CD8-positive, alpha-beta memory T cell (primary cell): Measurements from ENCODE around the gene MRPS10. TPM values are rescaled to one million over a fixed set of nuclear protein-coding genes. Genes with fewer than 3 reads are reported as not detected.
A peak's percentile ranks its signal among the peaks of the same experiment; 100 is the strongest.

Experiments used
- CTCF ChIA-PET: fragments of 350-600 bp; sonication (Branson Sonifier 250); formaldehyde crosslinking; loops from one replicate; lab custom pipeline; 2021; ENCODE audit warnings: antibody characterized with exemption; lab: Charles Lee
- POLR2A ChIA-PET: fragments of 350-600 bp; sonication (Branson Sonifier 250); formaldehyde crosslinking; loops from one replicate; lab custom pipeline; 2021; ENCODE audit warnings: antibody characterized with exemption; lab: Charles Lee
- DNase-seq, 5 donors: peaks; one replicate each; pipeline versions ENCODE4 v3.0.0 to v3.0.0-alpha.2; 2020 to 2022; ENCODE audit warnings: mixed read lengths in 1 of 5
- H3K27ac ChIP-seq: one replicate; pipeline ENCODE4 v1.7.0; 2013; ENCODE audit warnings: low read depth, mild to moderate bottlenecking, low read length, moderate library complexity
- H3K27me3 ChIP-seq: 2 replicates; pipeline ENCODE4 v1.7.0; 2013; ENCODE audit warnings: low read length, mild to moderate bottlenecking; ENCODE audit not compliant: insufficient read depth, poor library complexity, severe bottlenecking
- H3K36me3 ChIP-seq: 2 replicates; pipeline ENCODE4 v1.7.0; 2013; ENCODE audit warnings: mild to moderate bottlenecking, low read length, moderate library complexity; ENCODE audit not compliant: insufficient read depth
- H3K4me1 ChIP-seq: 2 replicates; pipeline ENCODE4 v1.7.0; 2013; ENCODE audit warnings: mild to moderate bottlenecking, low read length, moderate library complexity; ENCODE audit not compliant: insufficient read depth
- H3K4me3 ChIP-seq: 2 replicates; pipeline ENCODE4 v1.7.0; 2013; ENCODE audit warnings: mild to moderate bottlenecking, low read length
- H3K9me3 ChIP-seq: 2 replicates; pipeline ENCODE4 v1.7.0; 2013; ENCODE audit warnings: mild to moderate bottlenecking, low read length
- H3K27ac Mint-ChIP-seq, 8 donors: one replicate each; pipeline ENCODE4 v1.8.0; 2020 to 2021; ENCODE audit warnings: mixed read lengths in 8 of 8, mild to moderate bottlenecking in 6 of 8, inconsistent platforms in 3 of 8, moderate library complexity in 3 of 8
- H3K27me3 Mint-ChIP-seq, 2 donors: one replicate each; pipeline ENCODE4 v1.8.0; 2020 to 2021; ENCODE audit warnings: mixed read lengths in 2 of 2, mild to moderate bottlenecking in 1 of 2, moderate library complexity in 1 of 2
- H3K36me3 Mint-ChIP-seq, 3 donors: one replicate each; pipeline ENCODE4 v1.8.0; 2020 to 2021; ENCODE audit warnings: mixed read lengths in 3 of 3, inconsistent platforms in 1 of 3, mild to moderate bottlenecking in 1 of 3
- H3K4me1 Mint-ChIP-seq, 3 donors: one replicate each; pipeline ENCODE4 v1.8.0; 2020 to 2021; ENCODE audit warnings: mixed read lengths in 3 of 3, inconsistent platforms in 1 of 3, mild to moderate bottlenecking in 1 of 3
- H3K4me3 Mint-ChIP-seq, 7 donors: one replicate each; pipeline ENCODE4 v1.8.0; 2020 to 2021; ENCODE audit warnings: mixed read lengths in 7 of 7, mild to moderate bottlenecking in 6 of 7, moderate library complexity in 4 of 7, inconsistent platforms in 2 of 7
- H3K9me3 Mint-ChIP-seq, 5 donors: one replicate each; pipeline ENCODE4 v1.8.0; 2020 to 2022; ENCODE audit warnings: mixed read lengths in 5 of 5, mild to moderate bottlenecking in 3 of 5, moderate library complexity in 2 of 5, inconsistent platforms in 1 of 5
- polyA plus RNA-seq: library from polyadenylated mRNA; unstranded; fragments of 300-500 nt; fragmentation: Illumina TruSeq; gene quantifications from one replicate; pipeline ENCODE4 v1.2.3, GENCODE V29; 2021
- total RNA-seq, 2 experiments: library from RNA; stranded (reverse); gene quantifications; one replicate each; pipeline ENCODE4 v1.2.3, GENCODE V29; 2021

Gene MRPS10
- total and polyA plus RNA-seq, 3 experiments from 2014 or later, result 50.6 to 51.8 (median 51.3) TPM

- POLR2A ChIA-PET, result no interaction called here
- H3K27ac Mint-ChIP-seq, result peak overlapping the region in 3 of 8 donors; percentile 17 to 48 (median 42)
- H3K36me3 ChIP-seq, result peaks cover 19% of the 10 kb centered on the region
- no peak overlapping the region for H3K27ac ChIP-seq
- no peaks in the 10 kb centered on the region for H3K27me3 ChIP-seq
- no peak for DNase-seq
- H3K9me3 Mint-ChIP-seq, result no peaks in the 10 kb centered on the region
- H3K4me1 ChIP-seq, result no peaks in the 10 kb centered on the region
- peaks cover 0 to 5% (median 0%) of the 10 kb centered on the region in 3 donors for H3K4me1 Mint-ChIP-seq
- no peaks in the 10 kb centered on the region for H3K9me3 ChIP-seq
- H3K4me3 ChIP-seq, result no peak overlapping the region
- peaks cover 0 to 2% of the 10 kb centered on the region in 2 donors for H3K27me3 Mint-ChIP-seq
- no peak overlapping the region for H3K4me3 Mint-ChIP-seq
- CTCF ChIA-PET, result no interaction called here
- peaks cover 0 to 52% (median 14%) of the 10 kb centered on the region in 3 donors for H3K36me3 Mint-ChIP-seq
These were observed 9.7 kb upstream of the MRPS10 start for GRCh38 chr6:42227173-42227850.

GRCh38 chr6:42226645-42227143 is 9.0 kb upstream of the MRPS10 start:
- peaks cover 0 to 2% of the 10 kb centered on the region in 2 donors for H3K27me3 Mint-ChIP-seq
- ChIA-PET POLR2A (no interaction called here), CTCF (no interaction called here)
- Histone ChIP-seq H3K36me3 (peaks cover 19% of the 10 kb centered on the region), H3K27me3 (no peaks in the 10 kb centered on the region), H3K9me3 (no peaks in the 10 kb centered on the region), H3K4me3 (no peak overlapping the region), H3K27ac (peak overlapping the region; percentile 7), H3K4me1 (no peaks in the 10 kb centered on the region)
- DNase-seq, result no peak
- peaks cover 0 to 46% (median 12%) of the 10 kb centered on the region in 3 donors for H3K36me3 Mint-ChIP-seq
- peaks cover 0 to 5% (median 0%) of the 10 kb centered on the region in 3 donors for H3K4me1 Mint-ChIP-seq
- H3K4me3 Mint-ChIP-seq, result no peak overlapping the region
- H3K9me3 Mint-ChIP-seq, result no peaks in the 10 kb centered on the region
- peak overlapping the region in 2 of 8 donors; percentile 23 to 86 for H3K27ac Mint-ChIP-seq

GRCh38 chr6:42226161-42226611 is 8.5 kb upstream of the MRPS10 start:
- Histone ChIP-seq H3K4me3 (no peak overlapping the region), H3K27ac (peak overlapping the region; percentile 7), H3K27me3 (no peaks in the 10 kb centered on the region), H3K36me3 (peaks cover 19% of the 10 kb centered on the region), H3K4me1 (no peaks in the 10 kb centered on the region), H3K9me3 (no peaks in the 10 kb centered on the region)
- H3K4me3 Mint-ChIP-seq, result no peak overlapping the region
- peaks cover 0 to 5% (median 0%) of the 10 kb centered on the region in 3 donors for H3K4me1 Mint-ChIP-seq
- POLR2A ChIA-PET, result no interaction called here
- CTCF ChIA-PET, result no interaction called here
- H3K27me3 Mint-ChIP-seq, result peaks cover 0 to 2% of the 10 kb centered on the region in 2 donors
- peak overlapping the region in 2 of 8 donors; percentile 23 to 47 for H3K27ac Mint-ChIP-seq
- H3K9me3 Mint-ChIP-seq, result no peaks in the 10 kb centered on the region
- H3K36me3 Mint-ChIP-seq, result peaks cover 0 to 43% (median 12%) of the 10 kb centered on the region in 3 donors
- DNase-seq, result no peak

- Histone ChIP-seq H3K36me3 (peaks cover 19% of the 10 kb centered on the region), H3K9me3 (no peaks in the 10 kb centered on the region), H3K27me3 (no peaks in the 10 kb centered on the region), H3K27ac (no peak overlapping the region), H3K4me1 (no peaks in the 10 kb centered on the region), H3K4me3 (no peak overlapping the region)
- ChIA-PET POLR2A (no interaction called here), CTCF (interaction anchor here (2.3 kb wide), 1 partner anchor 322 kb away, joined by 6 read pairs; no protein-coding TSS in a partner anchor)
- H3K4me1 Mint-ChIP-seq, result peaks cover 0 to 5% (median 0%) of the 10 kb centered on the region in 3 donors
- peaks cover 0 to 37% (median 12%) of the 10 kb centered on the region in 3 donors for H3K36me3 Mint-ChIP-seq
- no peak overlapping the region for H3K4me3 Mint-ChIP-seq
- no peak for DNase-seq
- peaks cover 0 to 2% of the 10 kb centered on the region in 2 donors for H3K27me3 Mint-ChIP-seq
- H3K9me3 Mint-ChIP-seq, result no peaks in the 10 kb centered on the region
- H3K27ac Mint-ChIP-seq, result peak overlapping the region in 1 of 8 donors; percentile 41
These were observed 7.8 kb upstream of the MRPS10 start for GRCh38 chr6:42225419-42225818.

GRCh38 chr6:42225029-42225339 is 7.3 kb upstream of the MRPS10 start:
- ChIA-PET CTCF (interaction anchor here (2.3 kb wide), 1 partner anchor 323 kb away, joined by 6 read pairs; no protein-coding TSS in a partner anchor), POLR2A (no interaction called here)
- Mint-ChIP-seq H3K9me3 (no peaks in the 10 kb centered on the region), H3K27ac (peak overlapping the region in 2 of 8 donors; percentile 35 to 41), H3K27me3 (peaks cover 0 to 2% of the 10 kb centered on the region in 2 donors), H3K4me3 (no peak overlapping the region), H3K36me3 (peaks cover 0 to 34% (median 10%) of the 10 kb centered on the region in 3 donors), H3K4me1 (peaks cover 0 to 5% (median 0%) of the 10 kb centered on the region in 3 donors)
- no peaks in the 10 kb centered on the region for H3K27me3 ChIP-seq
- H3K9me3 ChIP-seq, result no peaks in the 10 kb centered on the region
- H3K36me3 ChIP-seq, result peaks cover 19% of the 10 kb centered on the region
- no peak overlapping the region for H3K27ac ChIP-seq
- H3K4me1 ChIP-seq, result no peaks in the 10 kb centered on the region
- DNase-seq, result no peak
- no peak overlapping the region for H3K4me3 ChIP-seq

- H3K27me3 ChIP-seq, result no peaks in the 10 kb centered on the region
- H3K36me3 ChIP-seq, result peaks cover 13% of the 10 kb centered on the region
- no peak overlapping the region for H3K4me3 ChIP-seq
- ChIA-PET CTCF (interaction anchor here (2.3 kb wide), 1 partner anchor 323 kb away, joined by 6 read pairs; no protein-coding TSS in a partner anchor), POLR2A (no interaction called here)
- DNase-seq, result no peak
- peak overlapping the region in 3 of 8 donors; percentile 35 to 46 (median 37) for H3K27ac Mint-ChIP-seq
- H3K4me1 ChIP-seq, result no peaks in the 10 kb centered on the region
- peaks cover 0 to 5% (median 0%) of the 10 kb centered on the region in 3 donors for H3K4me1 Mint-ChIP-seq
- H3K9me3 ChIP-seq, result no peaks in the 10 kb centered on the region
- H3K4me3 Mint-ChIP-seq, result no peak overlapping the region
- H3K27me3 Mint-ChIP-seq, result peaks cover 0 to 2% of the 10 kb centered on the region in 2 donors
- H3K9me3 Mint-ChIP-seq, result no peaks in the 10 kb centered on the region
- no peak overlapping the region for H3K27ac ChIP-seq
- H3K36me3 Mint-ChIP-seq, result peaks cover 0 to 28% (median 9%) of the 10 kb centered on the region in 3 donors
These were observed 6.8 kb upstream of the MRPS10 start for GRCh38 chr6:42224222-42225028.

- DNase-seq, result no peak
- Histone ChIP-seq H3K36me3 (peaks cover 6% of the 10 kb centered on the region), H3K27me3 (no peaks in the 10 kb centered on the region), H3K4me1 (peaks cover 6% of the 10 kb centered on the region), H3K9me3 (no peaks in the 10 kb centered on the region), H3K4me3 (no peak overlapping the region), H3K27ac (no peak overlapping the region)
- H3K36me3 Mint-ChIP-seq, result peaks cover 0 to 13% (median 3%) of the 10 kb centered on the region in 3 donors
- ChIA-PET CTCF (interaction anchor here (2.2 kb wide), 1 partner anchor 325 kb away, joined by 8 read pairs; no protein-coding TSS in a partner anchor), POLR2A (no interaction called here)
- H3K27me3 Mint-ChIP-seq, result peaks cover 0 to 2% of the 10 kb centered on the region in 2 donors
- no peak overlapping the region for H3K27ac Mint-ChIP-seq
- no peak overlapping the region for H3K4me3 Mint-ChIP-seq
- H3K9me3 Mint-ChIP-seq, result no peaks in the 10 kb centered on the region
- peaks cover 5 to 12% (median 7%) of the 10 kb centered on the region in 3 donors for H3K4me1 Mint-ChIP-seq
These were observed 4.8 kb upstream of the MRPS10 start for GRCh38 chr6:42222448-42222847.
